ENCODE data around the gene C16orf96. TPM values are rescaled to one million over a fixed set of nuclear protein-coding genes. Genes with fewer than 3 reads are reported as not detected.

The C16orf96 gene
- total RNA-seq, 1 donor from 2014 or later: 0.12 TPM

GRCh38 chr16:4513881-4514280 is 42.3 kb upstream of the C16orf96 start:
- Mint-ChIP-seq H3K27me3 (ENCODE audit: low read depth) (no peaks in the 10 kb centered on the region), H3K27ac (ENCODE audit: unreplicated experiment) (no peak overlapping the region), H3K9me3 (ENCODE audit: low read depth) (no peaks in the 10 kb centered on the region), H3K36me3 (ENCODE audit: low read depth) (peaks cover 13% of the 10 kb centered on the region), H3K4me1 (ENCODE audit: low read depth) (peaks cover 11% of the 10 kb centered on the region), H3K4me3 (ENCODE audit: unreplicated experiment) (no peak overlapping the region)
- DNase-seq (ENCODE audit: low spot score): no peak
- no peak for TF ChIP-seq CTCF (IDR thresholded peaks at IDR 0.05)

GRCh38 chr16:4514606-4515005 is 41.5 kb upstream of the C16orf96 start:
- H3K9me3 Mint-ChIP-seq (ENCODE audit: low read depth): no peaks in the 10 kb centered on the region
- H3K36me3 Mint-ChIP-seq (ENCODE audit: low read depth): peaks cover 13% of the 10 kb centered on the region
- peak overlapping the region; percentile 6 for H3K27ac Mint-ChIP-seq (ENCODE audit: unreplicated experiment)
- peaks cover 11% of the 10 kb centered on the region for H3K4me1 Mint-ChIP-seq (ENCODE audit: low read depth)
- H3K27me3 Mint-ChIP-seq (ENCODE audit: low read depth): no peaks in the 10 kb centered on the region
- no peak for DNase-seq (ENCODE audit: low spot score)
- TF ChIP-seq CTCF (IDR thresholded peaks at IDR 0.05): no peak
- H3K4me3 Mint-ChIP-seq (ENCODE audit: unreplicated experiment): no peak overlapping the region

- Mint-ChIP-seq H3K9me3 (ENCODE audit: low read depth) (no peaks in the 10 kb centered on the region), H3K27ac (ENCODE audit: unreplicated experiment) (peak overlapping the region; percentile 72), H3K4me1 (ENCODE audit: low read depth) (peaks cover 11% of the 10 kb centered on the region), H3K36me3 (ENCODE audit: low read depth) (peaks cover 9% of the 10 kb centered on the region), H3K4me3 (ENCODE audit: unreplicated experiment) (no peak overlapping the region), H3K27me3 (ENCODE audit: low read depth) (no peaks in the 10 kb centered on the region)
- no peak for DNase-seq (ENCODE audit: low spot score)
- TF ChIP-seq CTCF (IDR thresholded peaks at IDR 0.05): no peak
Observed at GRCh38 chr16:4515611-4516233, 40.4 kb upstream of the C16orf96 start.

GRCh38 chr16:4517812-4518680 is 38.1 kb upstream of the C16orf96 start:
- no peaks in the 10 kb centered on the region for H3K9me3 Mint-ChIP-seq (ENCODE audit: low read depth)
- H3K4me3 Mint-ChIP-seq (ENCODE audit: unreplicated experiment): no peak overlapping the region
- H3K27ac Mint-ChIP-seq (ENCODE audit: unreplicated experiment): no peak overlapping the region

More at GRCh38 chr16:4517812-4518680, 38.1 kb upstream of the C16orf96 start:
- peak; percentile 78 for TF ChIP-seq CTCF (IDR thresholded peaks at IDR 0.05)
- no peaks in the 10 kb centered on the region for H3K27me3 Mint-ChIP-seq (ENCODE audit: low read depth)
- H3K4me1 Mint-ChIP-seq (ENCODE audit: low read depth): peaks cover 23% of the 10 kb centered on the region
- H3K36me3 Mint-ChIP-seq (ENCODE audit: low read depth): no peaks in the 10 kb centered on the region
- no peak for DNase-seq (ENCODE audit: low spot score)

Data from chondrocyte (in vitro differentiated cells).